Ecto neural progenitor cell (in vitro differentiated cells): ENCODE results near the gene TBKBP1.

ENCODE experiments used
- DNase-seq: peaks from one replicate; pipeline ENCODE4 v3.0.0-alpha.2; 2018; ENCODE audit warnings: low spot score

Gene TBKBP1

GRCh38 chr17:47693731-47694580 lies at the start of gene TBKBP1:
TBKBP1 (plus strand) TSS chr17:47694161; CDS start chr17:47696113, 1,952 bp downstream.
- DNase-seq = peak; percentile 93

GRCh38 chr17:47644324-47644723 lies 49.6 kb upstream of the TBKBP1 start:
- no peak for DNase-seq

GRCh38 chr17:47649153-47649971 lies 44.6 kb upstream of the TBKBP1 start, which contains the start of gene KPNB1:
KPNB1 (plus strand) TSS chr17:47649919; CDS start chr17:47650245, 326 bp downstream.
- peak; percentile 100 for DNase-seq

- DNase-seq = no peak
Measured at GRCh38 chr17:47649972-47650524, 43.9 kb upstream of the TBKBP1 start.

- peak; percentile 99 for DNase-seq
Measured at GRCh38 chr17:47650525-47651522, 43.1 kb upstream of the TBKBP1 start.

GRCh38 chr17:47651704-47652103 lies 42.3 kb upstream of the TBKBP1 start:
- no peak for DNase-seq

GRCh38 chr17:47652570-47652969 lies 41.4 kb upstream of the TBKBP1 start:
- DNase-seq = no peak

- DNase-seq = no peak
Measured at GRCh38 chr17:47653442-47653841, 40.5 kb upstream of the TBKBP1 start.

GRCh38 chr17:47654991-47655390 lies 39.0 kb upstream of the TBKBP1 start:
- no peak for DNase-seq

GRCh38 chr17:47660064-47660492 lies 33.9 kb upstream of the TBKBP1 start:
- DNase-seq = no peak

- peak; percentile 74 for DNase-seq
Measured at GRCh38 chr17:47663912-47664623, 29.9 kb upstream of the TBKBP1 start.

- no peak for DNase-seq
Measured at GRCh38 chr17:47664624-47664941, 29.4 kb upstream of the TBKBP1 start.

GRCh38 chr17:47665655-47666054 lies 28.3 kb upstream of the TBKBP1 start:
- no peak for DNase-seq

GRCh38 chr17:47669081-47669480 lies 24.9 kb upstream of the TBKBP1 start:
- DNase-seq = no peak

GRCh38 chr17:47670064-47670463 lies 23.9 kb upstream of the TBKBP1 start:
- no peak for DNase-seq

GRCh38 chr17:47674499-47674898 lies 19.5 kb upstream of the TBKBP1 start:
- no peak for DNase-seq

GRCh38 chr17:47675380-47676198 lies 18.4 kb upstream of the TBKBP1 start:
- DNase-seq = no peak

GRCh38 chr17:47676199-47676472 lies 17.8 kb upstream of the TBKBP1 start:
- no peak for DNase-seq

GRCh38 chr17:47676510-47677165 lies 17.3 kb upstream of the TBKBP1 start:
- DNase-seq = no peak

GRCh38 chr17:47678196-47678595 lies 15.8 kb upstream of the TBKBP1 start:
- DNase-seq = no peak
